ENCODE results near the gene SLCO2B1. TPM values are rescaled to one million over a fixed set of nuclear protein-coding genes. Genes with fewer than 3 reads are reported as not detected.

Gene SLCO2B1
- total RNA-seq, 1 donor from 2014 or later = 403 TPM

DNA sequence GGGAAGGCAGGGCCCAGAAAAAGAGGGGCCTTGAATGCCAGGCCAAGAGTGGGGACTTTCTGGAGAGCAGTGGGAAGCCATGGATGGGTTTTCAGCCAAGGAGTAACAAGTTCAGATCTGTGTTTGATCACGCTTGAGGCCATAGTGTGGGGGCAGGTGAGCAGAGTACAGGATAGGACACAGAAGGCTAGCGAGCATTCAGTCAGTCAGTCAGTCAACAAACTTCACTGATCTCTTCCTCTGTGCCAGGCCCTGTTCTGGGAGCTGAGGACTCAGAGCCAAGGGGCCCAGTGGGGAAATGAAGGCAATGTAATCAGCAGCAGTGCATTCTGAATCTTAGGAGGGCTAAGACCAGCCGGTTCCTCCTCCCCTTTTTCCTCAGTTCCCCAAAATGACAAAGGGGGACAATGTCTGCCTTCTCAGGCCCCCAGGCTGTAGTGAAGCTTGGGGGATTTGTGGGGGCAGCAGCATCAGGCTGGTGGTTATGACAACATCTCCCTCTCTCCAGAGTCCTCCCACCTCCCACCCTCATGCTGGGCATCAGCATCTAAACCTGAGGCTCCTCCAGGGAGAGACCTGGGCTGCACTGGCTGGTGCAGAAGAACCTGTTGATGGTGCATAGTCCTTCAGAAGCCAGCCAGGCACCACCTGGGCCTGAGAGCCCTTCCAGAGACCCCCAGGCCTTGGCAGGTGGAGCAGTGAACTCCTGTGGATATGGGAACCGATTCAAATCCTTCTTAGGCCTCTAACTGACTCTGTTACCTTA lies 46.8 kb downstream of the SLCO2B1 start:
- Histone ChIP-seq H3K27me3 (no peaks in the 10 kb centered on the region), H3K9me3 (no peaks in the 10 kb centered on the region), H3K27ac (no peak overlapping the region), H3K4me3 (no peak overlapping the region), H3K36me3 (no peaks in the 10 kb centered on the region), H3K4me1 (no peaks in the 10 kb centered on the region)
- intact Hi-C loops (cut with DNase I) = no loop called here
- TF ChIP-seq, protein P1, sequence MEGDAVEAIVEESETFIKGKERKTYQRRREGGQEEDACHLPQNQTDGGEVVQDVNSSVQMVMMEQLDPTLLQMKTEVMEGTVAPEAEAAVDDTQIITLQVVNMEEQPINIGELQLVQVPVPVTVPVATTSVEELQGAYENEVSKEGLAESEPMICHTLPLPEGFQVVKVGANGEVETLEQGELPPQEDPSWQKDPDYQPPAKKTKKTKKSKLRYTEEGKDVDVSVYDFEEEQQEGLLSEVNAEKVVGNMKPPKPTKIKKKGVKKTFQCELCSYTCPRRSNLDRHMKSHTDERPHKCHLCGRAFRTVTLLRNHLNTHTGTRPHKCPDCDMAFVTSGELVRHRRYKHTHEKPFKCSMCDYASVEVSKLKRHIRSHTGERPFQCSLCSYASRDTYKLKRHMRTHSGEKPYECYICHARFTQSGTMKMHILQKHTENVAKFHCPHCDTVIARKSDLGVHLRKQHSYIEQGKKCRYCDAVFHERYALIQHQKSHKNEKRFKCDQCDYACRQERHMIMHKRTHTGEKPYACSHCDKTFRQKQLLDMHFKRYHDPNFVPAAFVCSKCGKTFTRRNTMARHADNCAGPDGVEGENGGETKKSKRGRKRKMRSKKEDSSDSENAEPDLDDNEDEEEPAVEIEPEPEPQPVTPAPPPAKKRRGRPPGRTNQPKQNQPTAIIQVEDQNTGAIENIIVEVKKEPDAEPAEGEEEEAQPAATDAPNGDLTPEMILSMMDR (IDR thresholded peaks at IDR 0.05) = no peak
- no peak for DNase-seq (ENCODE audit: low spot score in 2 of 2)

GRCh38 chr11:75198278-75198973 lies 47.5 kb downstream of the SLCO2B1 start:
- Histone ChIP-seq H3K9me3 (no peaks in the 10 kb centered on the region), H3K27me3 (no peaks in the 10 kb centered on the region), H3K36me3 (no peaks in the 10 kb centered on the region), H3K4me1 (no peaks in the 10 kb centered on the region), H3K27ac (no peak overlapping the region), H3K4me3 (no peak overlapping the region)
- intact Hi-C loops (cut with DNase I) = no loop called here
- DNase-seq (ENCODE audit: low spot score in 2 of 2) = no peak
- TF ChIP-seq, protein P1 (IDR thresholded peaks at IDR 0.05) = no peak

DNA sequence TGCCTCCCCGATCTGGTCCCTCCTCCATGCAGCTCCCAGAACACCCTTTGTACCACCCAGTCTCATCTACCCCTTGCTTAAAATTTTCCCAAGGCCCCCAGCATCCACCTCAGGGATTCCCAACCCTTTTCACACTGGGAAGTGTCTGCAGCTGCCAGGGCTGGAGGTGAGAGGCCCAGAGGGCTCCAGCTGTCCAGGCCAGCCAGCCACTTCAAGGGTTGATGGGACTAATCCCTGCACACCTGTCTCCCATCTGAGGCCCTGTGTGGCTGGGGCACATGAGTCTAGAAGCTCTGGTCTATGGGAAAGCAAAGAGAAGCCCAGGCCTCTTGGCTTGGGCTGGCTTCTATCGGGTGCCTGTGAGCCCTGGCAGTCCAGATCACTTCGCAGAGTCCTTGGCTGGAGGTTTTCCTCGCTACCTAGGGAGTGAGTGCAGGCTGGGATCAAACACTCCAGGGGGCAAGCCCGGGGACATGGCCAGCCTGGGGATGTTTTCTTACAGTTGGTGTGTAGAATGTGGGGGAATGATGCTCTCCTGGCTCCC lies 48.6 kb downstream of the SLCO2B1 start:
- no peaks in the 10 kb centered on the region for H3K9me3 ChIP-seq
- H3K36me3 ChIP-seq = no peaks in the 10 kb centered on the region
- DNase-seq (ENCODE audit: low spot score in 2 of 2) = no peak
- no peak overlapping the region for H3K4me3 ChIP-seq
- H3K4me1 ChIP-seq = no peaks in the 10 kb centered on the region
- no peak overlapping the region for H3K27ac ChIP-seq
- H3K27me3 ChIP-seq = no peaks in the 10 kb centered on the region
- intact Hi-C loops (cut with DNase I) = no loop called here
- TF ChIP-seq, protein P1 (IDR thresholded peaks at IDR 0.05) = no peak

- Histone ChIP-seq H3K27ac (no peak overlapping the region), H3K4me1 (no peaks in the 10 kb centered on the region), H3K4me3 (no peak overlapping the region), H3K27me3 (no peaks in the 10 kb centered on the region), H3K36me3 (no peaks in the 10 kb centered on the region), H3K9me3 (no peaks in the 10 kb centered on the region)
- intact Hi-C loops (cut with DNase I) = no loop called here
- no peak for DNase-seq (ENCODE audit: low spot score in 2 of 2)
- TF ChIP-seq, protein P1 (IDR thresholded peaks at IDR 0.05) = no peak
Measured at GRCh38 chr11:75200051-75200450, 49.1 kb downstream of the SLCO2B1 start.

GRCh38 chr11:75200531-75200930 lies 49.6 kb downstream of the SLCO2B1 start:
- Histone ChIP-seq H3K9me3 (no peaks in the 10 kb centered on the region), H3K4me3 (no peak overlapping the region), H3K27me3 (no peaks in the 10 kb centered on the region), H3K27ac (no peak overlapping the region), H3K36me3 (no peaks in the 10 kb centered on the region), H3K4me1 (no peaks in the 10 kb centered on the region)
- intact Hi-C loops (cut with DNase I) = no loop called here
- no peak for DNase-seq (ENCODE audit: low spot score in 2 of 2)
- TF ChIP-seq, protein P1 (IDR thresholded peaks at IDR 0.05) = no peak
